ENCODE results near the gene FAM162A. TPM values are rescaled to one million over a fixed set of nuclear protein-coding genes. Genes with fewer than 3 reads are reported as not detected.
"Not testable (repeated sequence)": the region's sequence is repeated elsewhere in the genome, so short reads cannot be mapped to it uniquely, and the experiment has no call there.

Gene FAM162A
- total RNA-seq, 8 experiments from 2014 or later: 12.2 to 51.7 (median 44.2) TPM

DNA sequence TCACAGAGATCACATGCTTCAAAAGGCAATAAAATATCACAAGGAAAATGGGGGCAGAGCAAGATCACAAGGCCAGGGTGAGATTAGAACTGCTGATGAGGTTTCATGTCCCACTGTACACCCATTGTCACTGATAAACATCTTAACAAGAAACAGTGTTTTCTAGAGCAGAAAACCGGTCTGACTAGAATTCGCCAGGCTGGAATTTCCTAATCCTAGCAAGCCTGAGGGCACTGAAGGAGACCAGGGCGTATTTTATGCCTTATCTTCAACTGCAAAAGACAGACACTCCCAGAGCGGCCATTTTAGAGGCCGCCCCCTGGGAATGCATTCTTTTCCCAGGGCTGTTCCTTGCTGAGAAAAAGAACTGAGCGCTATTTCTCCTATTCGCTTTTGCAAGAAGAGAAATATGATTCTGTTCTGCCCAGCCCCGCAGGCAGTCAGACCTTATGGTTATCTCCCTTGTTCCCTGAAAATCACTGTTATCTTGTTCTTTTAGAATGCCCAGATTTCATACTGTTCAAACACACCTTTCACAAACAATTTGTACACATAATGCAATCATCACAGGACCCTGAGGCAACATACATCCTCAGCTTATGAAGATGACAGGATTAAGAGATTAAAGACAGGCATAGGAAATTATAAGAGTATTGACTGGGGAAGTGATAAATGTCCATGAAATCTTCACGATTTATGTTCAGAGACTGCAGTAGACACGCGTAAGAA is 59.9 kb downstream of the FAM162A start:
- H3K4me3 ChIP-seq; H3K4me1 ChIP-seq (replicated peaks in 1 of 2); ATAC-seq (replicated peaks in 6 of 8); H3K27ac ChIP-seq: not testable (repeated sequence)
- WGBS, 10 experiments: 90 to 100% (median 95%) methylated on average over 2 to 10 of the region's 11 CpGs
- in situ Hi-C loops (cut with MboI; ENCODE audit: low pct_unique_long_range_greater_than_20kb in 2 of 9, low sequenced_read_pairs in 9 of 9, unreplicated experiment in 9 of 9): loop anchor here in 2 of 9 experiments (25.0 kb wide), 1 partner anchor 243 kb away; the partner anchor contains the start of gene PARP14 (in 2 of the 2)

DNA sequence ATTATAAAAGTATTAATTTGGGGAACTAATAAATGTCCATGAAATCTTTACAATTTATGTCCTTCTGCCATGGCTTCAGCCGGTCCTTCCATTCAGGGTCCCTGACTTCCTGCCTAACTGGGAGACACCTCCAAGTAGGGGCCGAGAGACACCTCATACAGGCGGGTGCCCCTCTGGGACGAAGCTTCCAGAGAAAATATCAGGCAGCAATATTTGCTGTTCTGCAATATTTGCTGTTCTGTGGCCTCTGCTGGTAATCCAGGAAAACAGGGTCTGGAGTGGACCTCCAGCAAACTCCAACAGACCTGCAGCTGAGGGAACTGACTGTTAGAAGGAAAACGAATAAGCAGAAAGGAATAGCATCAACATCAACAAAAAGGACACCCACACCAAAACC is 60.5 kb downstream of the FAM162A start:
- not testable (repeated sequence) for H3K4me3 ChIP-seq; ATAC-seq (replicated peaks in 6 of 8); H3K4me1 ChIP-seq (replicated peaks in 1 of 2); H3K27ac ChIP-seq
- in situ Hi-C loops (cut with MboI; ENCODE audit: low pct_unique_long_range_greater_than_20kb in 2 of 9, low sequenced_read_pairs in 9 of 9, unreplicated experiment in 9 of 9): loop anchor here in 2 of 9 experiments (25.0 kb wide), 1 partner anchor 243 kb away; the partner anchor contains the start of gene PARP14 (in 2 of the 2)
- 90 to 100% (median 100%) methylated on average over 1 to 3 of the region's 5 CpGs; no CpG with 5 or more reads in 4 of the 10 experiments for WGBS, 10 experiments

DNA sequence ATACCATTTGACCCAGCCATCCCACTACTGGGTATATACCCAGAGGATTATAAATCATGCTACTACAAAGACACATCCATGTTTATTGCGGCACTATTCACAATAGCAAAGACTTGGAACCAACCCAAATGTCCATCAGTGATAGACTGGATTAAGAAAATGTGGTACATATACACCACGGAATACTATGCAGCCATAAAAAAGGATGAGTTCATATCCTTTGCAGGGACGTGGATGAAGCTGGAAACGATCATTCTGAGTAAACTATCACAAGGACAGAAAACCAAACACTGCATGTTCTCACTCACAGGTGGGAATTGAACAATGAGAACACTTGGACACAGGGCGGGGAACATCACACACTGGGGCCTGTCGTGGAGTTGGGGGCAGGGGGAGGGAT is 64.2 kb downstream of the FAM162A start:
- H3K4me1 ChIP-seq (replicated peaks in 1 of 2); H3K27ac ChIP-seq; ATAC-seq (replicated peaks in 6 of 8); H3K4me3 ChIP-seq: not testable (repeated sequence)
- 74 to 100% (median 100%) methylated on average over 1 to 3 of the region's 6 CpGs; no CpG with 5 or more reads in 5 of the 10 experiments for WGBS, 10 experiments
- in situ Hi-C loops (cut with MboI; ENCODE audit: low pct_unique_long_range_greater_than_20kb in 2 of 9, low sequenced_read_pairs in 9 of 9, unreplicated experiment in 9 of 9): loop anchor here in 2 of 9 experiments (25.0 kb wide), 1 partner anchor 239 kb away; the partner anchor contains the start of gene PARP14 (in 2 of the 2)

DNA sequence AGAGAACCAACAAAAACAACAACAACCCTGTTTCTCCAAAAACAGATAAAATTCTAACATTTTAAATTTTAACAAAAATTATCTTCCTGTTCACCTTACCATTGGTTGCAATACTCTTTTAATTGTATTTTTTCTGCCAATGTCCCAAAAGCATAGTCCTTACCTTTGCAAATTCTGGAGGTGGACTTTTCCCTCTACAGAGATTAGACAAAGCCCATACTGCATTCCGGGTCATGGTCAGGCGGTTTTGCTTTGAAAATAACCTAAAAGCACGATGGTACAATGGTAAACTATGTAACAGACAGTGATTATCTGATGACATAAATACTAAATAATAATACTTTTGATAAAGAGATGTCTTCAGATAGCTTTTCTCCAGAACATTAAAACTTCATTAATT is 67.4 kb downstream of the FAM162A start:
- ATAC-seq (replicated peaks in 6 of 8): no peak

DNA sequence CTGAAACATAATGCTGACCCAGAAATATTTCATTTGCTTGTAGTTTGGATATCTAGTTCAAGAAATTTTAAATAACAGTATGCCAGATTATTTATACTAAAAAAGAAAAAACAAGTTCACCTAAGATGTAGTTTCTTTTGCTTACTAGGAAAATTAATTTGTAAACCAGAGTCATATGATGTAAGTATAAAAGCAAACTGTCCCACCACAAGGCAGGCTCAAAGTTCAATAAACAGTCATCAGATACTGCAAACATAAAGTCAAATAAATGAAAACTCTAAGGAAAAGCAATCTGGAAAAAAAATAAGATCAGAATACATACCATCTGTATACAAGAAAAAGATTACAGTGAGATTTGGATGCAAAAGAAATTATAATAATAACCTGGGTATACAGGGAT is 72.1 kb downstream of the FAM162A start:
- in situ Hi-C loops (cut with MboI; ENCODE audit: low pct_unique_long_range_greater_than_20kb in 2 of 9, low sequenced_read_pairs in 9 of 9, unreplicated experiment in 9 of 9): no loop called here
- no peak for ATAC-seq (replicated peaks in 6 of 8)
- Histone ChIP-seq H3K27ac (no peak overlapping the region), H3K4me1 (replicated peaks in 1 of 2) (no peaks in the 10 kb centered on the region), H3K4me3 (no peak overlapping the region)

More for the DNA sequence above, 67.4 kb downstream of the FAM162A start:
- in situ Hi-C loops (cut with MboI; ENCODE audit: low pct_unique_long_range_greater_than_20kb in 2 of 9, low sequenced_read_pairs in 9 of 9, unreplicated experiment in 9 of 9): no loop called here
- H3K27ac ChIP-seq: no peak overlapping the region
- WGBS, 10 experiments: 89 to 100% (median 100%) methylated on average over 2 to 3 of the region's 3 CpGs; no CpG with 5 or more reads in 1 of the 10 experiments
- no peaks in the 10 kb centered on the region for H3K4me1 ChIP-seq (replicated peaks in 1 of 2)
- no peak overlapping the region for H3K4me3 ChIP-seq

DNA sequence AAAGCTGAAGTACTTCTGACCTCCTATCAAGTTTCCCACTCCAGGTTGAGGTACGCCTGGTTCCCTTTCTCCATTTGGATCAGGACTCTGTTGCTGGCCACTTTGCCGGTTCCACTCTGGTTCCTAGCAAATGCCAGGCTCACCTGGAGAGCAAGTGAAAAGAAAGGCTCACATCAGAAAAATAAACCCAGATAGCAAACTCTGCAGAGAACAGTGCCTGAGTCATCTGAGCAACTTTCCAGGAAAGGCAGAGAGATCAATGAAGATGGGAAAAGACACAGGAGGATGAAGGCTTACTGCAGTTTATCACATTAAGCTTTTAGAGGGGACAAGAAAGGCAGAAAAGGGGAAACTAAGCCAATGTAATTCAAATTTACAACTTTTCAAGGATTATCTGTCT is 73.7 kb downstream of the FAM162A start:
- H3K27ac ChIP-seq: no peak overlapping the region
- ATAC-seq (replicated peaks in 6 of 8): no peak
- WGBS, 10 experiments: 80 to 100% (median 100%) methylated on average over 1 to 2 of the region's 2 CpGs; no CpG with 5 or more reads in 3 of the 10 experiments
- no peaks in the 10 kb centered on the region for H3K4me1 ChIP-seq (replicated peaks in 1 of 2)
- in situ Hi-C loops (cut with MboI; ENCODE audit: low pct_unique_long_range_greater_than_20kb in 2 of 9, low sequenced_read_pairs in 9 of 9, unreplicated experiment in 9 of 9): no loop called here
- no peak overlapping the region for H3K4me3 ChIP-seq

DNA sequence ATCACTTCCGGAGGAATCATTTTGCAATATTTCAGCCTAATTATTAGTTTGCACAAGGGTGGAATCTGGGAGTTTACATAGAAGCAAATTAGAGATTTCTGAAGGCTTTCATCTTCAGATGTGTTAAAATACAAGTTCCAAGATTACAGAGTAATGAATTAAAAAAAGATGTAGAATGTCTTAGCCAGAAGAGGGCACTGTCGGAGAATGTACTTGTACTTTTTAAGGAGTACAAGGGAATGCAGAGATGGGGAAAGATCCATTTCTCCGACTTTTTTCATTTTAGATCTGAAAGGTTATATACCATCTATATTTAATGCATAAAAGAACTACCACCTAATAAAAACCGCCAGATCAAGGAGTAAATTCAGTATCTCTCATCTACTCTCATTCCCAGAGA is 75.0 kb downstream of the FAM162A start:
- Histone ChIP-seq H3K4me1 (replicated peaks in 1 of 2) (no peaks in the 10 kb centered on the region), H3K27ac (no peak overlapping the region), H3K4me3 (no peak overlapping the region)
- WGBS, 10 experiments: 36 to 100% (median 66%) methylated on average over 2 to 4 of the region's 4 CpGs
- ATAC-seq (replicated peaks in 6 of 8): peak in 3 of 8 experiments; percentile 53 to 62 (median 57)
- in situ Hi-C loops (cut with MboI; ENCODE audit: low pct_unique_long_range_greater_than_20kb in 2 of 9, low sequenced_read_pairs in 9 of 9, unreplicated experiment in 9 of 9): no loop called here

DNA sequence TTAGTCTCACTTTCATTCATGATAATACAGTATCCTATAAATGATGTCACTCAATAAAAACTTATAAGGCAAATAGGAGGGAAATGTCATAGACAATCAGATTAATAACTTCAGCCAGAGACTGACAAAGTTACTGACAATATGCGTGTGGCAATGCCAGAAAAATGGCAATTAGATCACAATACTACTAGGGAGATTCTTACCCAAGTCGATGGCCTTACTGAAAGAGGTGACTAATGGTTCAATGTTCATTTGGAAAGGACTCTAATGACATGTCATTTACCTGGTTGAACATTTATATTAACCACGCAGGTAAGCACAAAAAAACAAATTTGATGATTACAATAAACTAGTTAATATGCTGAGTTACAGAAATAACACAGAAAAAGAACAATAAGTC is 77.8 kb downstream of the FAM162A start:
- Histone ChIP-seq H3K4me1 (replicated peaks in 1 of 2) (no peaks in the 10 kb centered on the region), H3K4me3 (no peak overlapping the region), H3K27ac (no peak overlapping the region)
- in situ Hi-C loops (cut with MboI; ENCODE audit: low pct_unique_long_range_greater_than_20kb in 2 of 9, low sequenced_read_pairs in 9 of 9, unreplicated experiment in 9 of 9): no loop called here
- no peak for ATAC-seq (replicated peaks in 6 of 8)
- 52 to 100% (median 98%) methylated on average over 1 to 3 of the region's 3 CpGs for WGBS, 10 experiments

Other genes with a start within 250 kb of the FAM162A start
- 1 to 10 TPM in 1 of 8 experiments, under 1 TPM in 6, not detected in 1; 0.07 to 1.1 (median 0.22) TPM for gene CASR, start 200.5 kb upstream of the FAM162A start, total RNA-seq
- 1 to 10 TPM in 2 of 8 experiments, under 1 TPM in 3, not detected in 3; 0.16 to 4.5 (median 0.85) TPM for gene CSTA, start 58.9 kb upstream of the FAM162A start, total RNA-seq
- 10 to 100 TPM; 25.7 to 91.3 (median 51.9) TPM for gene MIX23, start 951 bp upstream of the FAM162A start, total RNA-seq
- 1 to 10 TPM; 5.2 to 9.2 (median 6.8) TPM for gene WDR5B, start 31.9 kb downstream of the FAM162A start, total RNA-seq
- 10 to 100 TPM; 24.1 to 48.9 (median 36.2) TPM for gene KPNA1, start 130.8 kb downstream of the FAM162A start, total RNA-seq
- gene PARP9, start 180.1 kb downstream of the FAM162A start, total RNA-seq: 100 to 1,000 TPM in 1 of 8 experiments, 10 to 100 TPM in 3, 1 to 10 TPM in 2, under 1 TPM in 2; 0.33 to 139 (median 9.8) TPM
- gene DTX3L, start 180.2 kb downstream of the FAM162A start, total RNA-seq: 10 to 100 TPM in 4 of 8 experiments, 1 to 10 TPM in 1, under 1 TPM in 3; 0.11 to 51.3 (median 7.2) TPM
- gene PARP15, start 193.5 kb downstream of the FAM162A start, total RNA-seq: 1 to 10 TPM in 1 of 8 experiments, under 1 TPM in 6, not detected in 1; 0.04 to 2.2 (median 0.28) TPM